ENCODE results near the gene ARMC2. TPM values are rescaled to one million over a fixed set of nuclear protein-coding genes. Genes with fewer than 3 reads are reported as not detected.
"Not testable (repeated sequence)": the region's sequence is repeated elsewhere in the genome, so short reads cannot be mapped to it uniquely, and the experiment has no call there.

Gene ARMC2
- total RNA-seq, 2 donors from 2014 or later = 2.9 to 5.7 TPM

DNA sequence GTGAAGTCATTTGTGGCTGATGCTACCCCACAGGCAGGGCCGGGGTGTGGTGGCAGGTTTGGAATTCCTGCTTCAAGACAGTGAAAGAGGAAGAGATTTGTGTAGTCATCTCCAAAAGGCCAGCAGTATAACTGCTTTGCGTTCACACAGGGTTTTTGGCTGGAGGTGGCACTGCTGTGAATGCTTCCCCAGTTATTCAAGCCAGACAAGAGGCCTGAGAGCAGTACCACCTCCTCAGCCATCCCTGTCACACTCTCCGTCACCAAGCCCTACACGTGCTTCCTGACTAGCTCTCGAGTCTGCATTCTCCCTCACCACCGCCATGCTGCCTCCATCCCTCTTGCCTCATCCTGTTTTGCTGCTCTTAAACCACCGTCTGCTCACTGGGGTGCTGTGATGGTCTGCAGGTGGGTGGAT, 23.9 kb downstream of the ARMC2 start:
- Mint-ChIP-seq H3K36me3 (ENCODE audit: low read depth) (peaks cover 16% of the 10 kb centered on the region), H3K27ac (no peak overlapping the region), H3K4me1 (peaks cover 30% of the 10 kb centered on the region), H3K9me3 (no peaks in the 10 kb centered on the region), H3K4me3 (peak overlapping the region; percentile 46), H3K27me3 (no peaks in the 10 kb centered on the region)
- ATAC-seq (replicated peaks) = no peak

DNA sequence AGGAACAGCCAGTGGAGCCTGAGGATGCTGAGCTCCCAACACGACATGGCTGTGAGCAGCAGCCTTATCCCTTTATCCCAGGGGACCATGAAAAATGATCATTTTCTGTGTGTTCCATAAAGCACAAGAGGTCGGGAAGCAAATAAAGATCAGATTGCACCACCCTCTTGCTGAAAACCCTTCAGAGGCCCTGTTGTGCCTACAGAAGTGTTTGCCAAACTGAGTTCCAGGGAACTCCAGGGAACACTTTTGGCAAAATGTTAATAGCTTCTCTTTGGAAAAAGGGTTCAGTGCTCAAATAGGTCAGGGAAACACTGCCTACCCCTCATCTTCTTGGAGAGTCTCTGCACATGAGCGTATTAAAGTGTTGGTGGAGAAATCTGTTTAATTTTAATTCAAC, 24.4 kb downstream of the ARMC2 start:
- H3K27me3 Mint-ChIP-seq = no peaks in the 10 kb centered on the region
- no peaks in the 10 kb centered on the region for H3K9me3 Mint-ChIP-seq
- H3K4me1 Mint-ChIP-seq = peaks cover 30% of the 10 kb centered on the region
- peak overlapping the region; percentile 46 for H3K4me3 Mint-ChIP-seq
- no peak for ATAC-seq (replicated peaks)
- peaks cover 16% of the 10 kb centered on the region for H3K36me3 Mint-ChIP-seq (ENCODE audit: low read depth)
- H3K27ac Mint-ChIP-seq = no peak overlapping the region

DNA sequence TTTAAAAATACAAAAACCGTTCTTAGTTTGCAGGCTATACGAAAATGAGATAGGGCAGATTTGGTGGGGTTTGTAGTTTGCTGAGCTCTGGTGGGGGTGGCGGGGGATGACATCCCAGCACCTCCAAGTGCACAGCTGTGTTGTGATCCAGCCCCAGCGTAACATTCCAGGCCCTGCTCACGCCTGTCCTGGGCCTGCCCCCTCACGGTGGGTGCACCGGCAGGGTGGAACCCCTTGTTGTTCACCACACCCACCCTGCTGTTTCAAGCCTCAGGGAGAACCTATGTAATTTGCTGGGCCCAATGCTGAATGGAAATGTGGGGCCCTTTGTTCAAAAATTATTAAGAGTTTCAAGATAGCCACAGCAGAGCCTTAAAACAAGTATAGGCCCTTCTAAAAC, 25.0 kb downstream of the ARMC2 start:
- Mint-ChIP-seq H3K9me3 (no peaks in the 10 kb centered on the region), H3K27me3 (no peaks in the 10 kb centered on the region), H3K4me3 (peak overlapping the region; percentile 78), H3K4me1 (peaks cover 30% of the 10 kb centered on the region), H3K36me3 (ENCODE audit: low read depth) (peaks cover 16% of the 10 kb centered on the region), H3K27ac (peak overlapping the region; percentile 92)
- no peak for ATAC-seq (replicated peaks)

DNA sequence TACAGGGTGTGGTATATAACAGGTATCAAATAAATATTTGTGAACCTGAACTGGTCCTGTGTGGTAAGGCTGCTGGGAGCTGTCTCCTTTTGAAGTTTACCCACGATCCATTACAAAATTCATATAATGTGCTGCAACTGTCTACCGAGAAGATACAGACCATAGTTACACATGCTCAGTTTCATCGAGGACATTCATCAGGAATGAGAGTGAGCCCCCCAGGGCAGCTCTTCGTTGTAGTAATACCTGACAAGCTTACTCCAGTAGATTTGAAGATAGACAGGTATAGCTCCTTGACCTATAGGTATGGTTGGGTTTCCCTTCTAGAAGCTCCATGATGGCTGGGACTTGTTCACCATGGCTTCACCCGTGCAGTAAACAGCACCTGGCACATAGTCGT, 25.7 kb downstream of the ARMC2 start:
- Mint-ChIP-seq H3K27me3 (no peaks in the 10 kb centered on the region), H3K27ac (peak overlapping the region; percentile 92), H3K4me3 (peak overlapping the region; percentile 78), H3K36me3 (ENCODE audit: low read depth) (peaks cover 16% of the 10 kb centered on the region), H3K9me3 (no peaks in the 10 kb centered on the region), H3K4me1 (peaks cover 30% of the 10 kb centered on the region)
- no peak for ATAC-seq (replicated peaks)

DNA sequence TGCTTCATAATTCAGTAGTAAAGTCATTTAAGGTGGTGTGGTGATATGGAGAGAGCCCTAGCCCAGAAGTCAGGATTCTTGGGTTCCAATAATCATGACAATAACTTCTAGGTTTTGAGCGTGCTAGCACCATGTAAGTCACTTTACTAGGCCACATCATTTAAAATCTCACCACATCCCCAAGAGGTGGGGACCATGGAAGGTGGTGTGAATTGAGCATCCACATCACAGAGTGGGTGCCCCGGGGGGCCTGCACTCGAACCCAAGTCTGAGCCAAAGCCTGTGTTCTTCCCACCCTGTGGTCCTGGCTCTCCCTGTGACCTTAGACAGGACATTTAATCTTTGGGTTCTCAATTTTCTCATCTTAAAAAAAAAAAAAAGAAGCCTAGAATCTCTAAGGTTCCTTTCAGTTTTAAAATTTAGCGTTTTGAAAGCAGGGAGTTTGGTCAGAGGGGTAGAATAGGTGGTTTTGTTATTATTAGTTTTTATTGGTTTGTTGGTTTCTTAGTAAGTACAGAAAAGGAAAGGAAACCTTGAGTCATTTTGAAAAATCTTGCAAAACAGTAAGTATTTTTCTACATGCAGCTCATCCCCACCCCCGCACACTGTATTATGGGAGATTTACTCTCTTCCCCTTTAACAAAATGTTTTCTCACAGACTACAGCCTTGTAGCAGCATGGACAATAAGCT, 26.4 kb downstream of the ARMC2 start:
- ATAC-seq (replicated peaks) = peak; percentile 91
- Mint-ChIP-seq H3K9me3 (peaks cover 4% of the 10 kb centered on the region), H3K4me3 (peak overlapping the region; percentile 78), H3K4me1 (peaks cover 30% of the 10 kb centered on the region), H3K27ac (peak overlapping the region; percentile 92), H3K36me3 (ENCODE audit: low read depth) (peaks cover 16% of the 10 kb centered on the region), H3K27me3 (no peaks in the 10 kb centered on the region)

DNA sequence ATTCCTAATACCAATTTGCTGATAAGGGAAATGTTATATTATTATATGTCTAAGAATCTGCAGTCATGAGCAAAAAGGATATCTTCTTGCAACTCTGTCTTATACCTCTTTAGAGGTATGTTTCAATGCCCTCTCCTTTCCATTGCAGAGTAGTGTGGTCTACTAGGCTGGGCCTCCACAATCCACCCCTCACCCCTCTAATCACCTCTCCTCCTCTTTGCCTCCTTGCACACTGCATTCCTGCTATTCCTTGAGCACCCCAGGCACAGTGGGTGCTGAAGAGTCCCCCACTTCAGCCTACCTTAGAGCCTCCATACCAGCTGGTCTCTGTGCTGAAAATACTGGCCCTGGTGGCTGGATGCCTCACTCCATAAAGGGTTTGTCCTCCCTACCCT, 26.9 kb downstream of the ARMC2 start:
- peaks cover 16% of the 10 kb centered on the region for H3K36me3 Mint-ChIP-seq (ENCODE audit: low read depth)
- no peaks in the 10 kb centered on the region for H3K27me3 Mint-ChIP-seq
- peaks cover 5% of the 10 kb centered on the region for H3K9me3 Mint-ChIP-seq
- H3K4me3 Mint-ChIP-seq = peak overlapping the region; percentile 78
- peaks cover 30% of the 10 kb centered on the region for H3K4me1 Mint-ChIP-seq
- peak; percentile 18 for ATAC-seq (replicated peaks)
- peak overlapping the region; percentile 92 for H3K27ac Mint-ChIP-seq

DNA sequence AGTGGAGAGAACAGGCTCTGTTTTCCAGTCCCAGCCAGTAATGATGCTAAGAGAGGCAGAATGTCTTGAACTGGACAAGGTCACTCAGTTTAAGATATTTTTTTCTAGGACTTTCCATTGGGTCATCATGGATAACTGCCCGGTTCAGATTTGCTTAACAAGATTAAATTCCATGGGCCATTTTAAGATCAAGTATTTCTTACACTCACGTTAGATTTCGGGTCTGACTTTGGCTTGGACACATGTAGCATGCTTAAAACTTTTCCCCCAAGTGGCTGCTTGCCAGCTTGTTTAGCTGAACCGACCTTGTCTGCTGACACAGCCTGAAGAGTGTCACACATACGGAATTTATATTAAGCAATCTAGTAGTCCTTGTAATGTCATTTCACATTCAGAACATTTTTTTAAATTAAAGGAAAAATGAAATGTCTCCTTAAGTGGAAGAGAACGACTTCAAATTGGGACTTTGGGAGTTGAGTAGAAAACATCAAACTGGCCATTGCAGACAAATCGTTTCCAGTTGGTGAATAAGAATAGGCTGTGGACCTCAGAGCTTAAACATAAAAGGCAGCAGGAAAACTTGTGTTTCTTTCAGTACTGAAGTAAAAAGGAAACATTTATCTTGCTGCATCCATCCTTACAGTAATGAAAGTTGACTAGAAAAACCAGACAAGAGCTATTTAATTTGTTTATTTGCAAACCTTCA, 29.0 kb downstream of the ARMC2 start:
- peaks cover 10% of the 10 kb centered on the region for H3K9me3 Mint-ChIP-seq

DNA sequence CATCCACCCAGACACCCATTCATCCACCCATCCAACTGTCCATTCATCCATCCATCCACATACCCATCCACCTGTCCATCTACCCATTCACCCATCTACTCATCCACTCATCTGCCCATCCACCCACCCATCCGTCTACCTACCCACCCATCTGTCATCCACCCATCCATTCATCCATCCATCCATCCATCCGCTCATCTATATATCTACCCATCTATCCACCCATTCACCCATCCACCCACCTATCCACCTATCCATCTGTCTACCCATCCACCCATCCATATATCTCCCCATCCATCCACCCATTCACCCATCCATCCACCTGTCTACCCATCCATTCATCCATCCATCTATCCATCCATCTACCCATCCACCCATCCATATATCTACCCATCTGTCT, 30.7 kb downstream of the ARMC2 start:
- Mint-ChIP-seq H3K4me1 (peaks cover 29% of the 10 kb centered on the region), H3K36me3 (ENCODE audit: low read depth) (peaks cover 20% of the 10 kb centered on the region), H3K27ac (no peak overlapping the region), H3K4me3 (no peak overlapping the region), H3K9me3 (peaks cover 10% of the 10 kb centered on the region), H3K27me3 (no peaks in the 10 kb centered on the region)
- ATAC-seq (replicated peaks) = no peak

More for the DNA sequence above, 29.0 kb downstream of the ARMC2 start:
- Mint-ChIP-seq H3K4me3 (no peak overlapping the region), H3K4me1 (peaks cover 30% of the 10 kb centered on the region), H3K27ac (no peak overlapping the region), H3K36me3 (ENCODE audit: low read depth) (peaks cover 16% of the 10 kb centered on the region), H3K27me3 (no peaks in the 10 kb centered on the region)
- ATAC-seq (replicated peaks) = no peak

DNA sequence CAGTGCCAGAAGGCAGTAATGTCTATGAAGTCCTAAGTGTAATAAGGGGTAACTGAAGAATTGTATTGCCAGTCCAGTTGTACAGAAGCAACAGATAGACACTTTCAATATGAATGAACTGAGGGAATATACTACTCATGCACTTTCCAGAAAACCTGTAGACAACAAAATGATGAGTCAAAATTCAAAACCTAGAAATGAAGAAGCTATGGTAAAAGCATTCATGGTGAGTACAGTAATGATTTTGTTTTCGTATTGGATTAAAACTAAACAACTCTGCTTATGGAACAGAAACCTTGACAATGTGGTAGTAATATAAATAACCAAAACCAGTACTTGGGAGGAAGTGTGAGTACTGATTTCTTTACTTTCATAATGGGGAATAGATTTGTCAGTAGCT, 35.0 kb downstream of the ARMC2 start:
- Mint-ChIP-seq H3K4me1 (peaks cover 24% of the 10 kb centered on the region), H3K4me3 (peak overlapping the region; percentile 8), H3K27ac (peak overlapping the region; percentile 48), H3K9me3 (peaks cover 10% of the 10 kb centered on the region), H3K36me3 (ENCODE audit: low read depth) (peaks cover 5% of the 10 kb centered on the region), H3K27me3 (no peaks in the 10 kb centered on the region)
- peak; percentile 90 for ATAC-seq (replicated peaks)

DNA sequence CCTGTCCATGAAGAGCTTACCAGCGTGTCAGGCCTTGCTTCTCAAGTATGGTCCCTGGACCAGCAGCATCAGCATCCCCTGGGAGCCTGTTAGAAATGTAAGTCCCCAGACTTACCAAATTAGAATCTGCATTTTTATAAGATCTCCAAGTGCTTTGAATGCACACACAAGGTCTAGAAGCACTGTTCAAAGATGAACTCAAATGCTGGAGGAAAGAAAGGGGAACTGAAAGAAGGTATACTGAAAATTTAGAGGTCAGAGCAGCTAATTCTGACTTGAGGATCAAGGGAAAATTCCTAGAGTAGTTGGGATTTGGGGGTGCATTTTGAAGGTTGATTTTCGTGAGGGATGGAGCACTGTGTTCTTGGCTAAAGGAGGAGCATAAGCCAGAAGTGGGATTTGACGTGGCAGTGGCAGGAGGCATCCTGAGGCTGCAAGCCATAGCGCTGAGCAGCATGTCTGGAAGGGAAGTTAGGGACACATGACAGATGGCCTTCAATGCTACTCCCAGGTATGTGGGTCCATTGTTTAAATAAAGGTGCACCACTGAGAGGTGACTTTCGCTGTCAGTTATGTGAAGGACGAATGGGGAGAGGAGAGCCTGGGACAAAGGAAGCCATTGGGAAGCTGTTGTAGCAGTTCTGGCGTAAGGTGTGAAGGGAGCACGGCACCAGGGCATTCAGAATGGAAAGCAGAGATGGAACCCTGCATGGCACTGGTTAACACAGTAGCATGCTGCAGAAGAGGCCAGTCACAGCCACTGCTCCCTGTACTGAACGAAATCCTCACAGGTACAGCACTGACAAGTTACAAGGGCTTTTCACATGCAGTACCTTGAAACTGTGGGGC, 36.2 kb downstream of the ARMC2 start:
- no peak for ATAC-seq (replicated peaks)
- H3K36me3 Mint-ChIP-seq (ENCODE audit: low read depth) = peaks cover 5% of the 10 kb centered on the region
- H3K9me3 Mint-ChIP-seq = peaks cover 8% of the 10 kb centered on the region
- H3K27me3 Mint-ChIP-seq = no peaks in the 10 kb centered on the region
- H3K4me3 Mint-ChIP-seq = no peak overlapping the region
- peaks cover 29% of the 10 kb centered on the region for H3K4me1 Mint-ChIP-seq
- peak overlapping the region; percentile 48 for H3K27ac Mint-ChIP-seq

DNA sequence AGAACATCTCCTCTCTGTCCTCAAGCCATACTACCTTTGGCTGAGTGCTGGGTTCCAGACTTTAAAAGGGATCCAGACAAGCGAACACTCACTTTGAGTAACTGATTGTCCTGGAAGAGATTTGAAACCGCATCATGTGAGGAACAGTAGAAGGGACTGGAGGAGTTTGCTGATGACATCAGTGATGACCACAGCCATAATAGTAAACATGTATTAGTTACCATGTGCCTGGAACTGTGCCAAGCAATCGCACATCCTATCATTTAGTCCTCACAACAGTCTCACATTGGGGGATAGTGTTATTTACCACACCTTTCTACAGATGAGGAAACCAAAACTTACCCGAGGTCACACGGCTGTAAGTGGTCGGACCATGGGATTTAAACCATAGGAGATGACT, 39.8 kb downstream of the ARMC2 start:
- Mint-ChIP-seq H3K9me3 (no peaks in the 10 kb centered on the region), H3K36me3 (ENCODE audit: low read depth) (peaks cover 3% of the 10 kb centered on the region), H3K27ac (no peak overlapping the region), H3K4me3 (no peak overlapping the region), H3K27me3 (no peaks in the 10 kb centered on the region), H3K4me1 (peaks cover 15% of the 10 kb centered on the region)
- ATAC-seq (replicated peaks) = no peak

DNA sequence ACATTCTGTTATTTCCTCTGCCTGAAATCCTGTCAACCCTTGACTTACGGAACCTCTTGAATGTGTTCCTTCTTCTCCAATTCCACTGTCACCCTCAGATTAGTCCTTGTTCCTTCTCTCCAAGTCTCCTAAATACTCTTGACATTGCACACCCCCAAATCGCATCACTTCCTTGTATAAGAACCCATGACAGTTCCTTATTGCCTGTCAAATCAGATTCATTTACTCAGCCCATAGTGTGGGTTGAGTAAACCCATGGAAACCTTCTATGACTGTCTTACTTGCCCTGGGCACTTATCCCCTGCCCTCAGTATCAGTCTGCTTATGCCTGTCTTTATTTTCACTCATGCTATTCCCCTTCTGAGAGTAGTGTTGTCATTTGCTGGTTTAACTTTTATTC, 40.5 kb downstream of the ARMC2 start:
- no peak overlapping the region for H3K27ac Mint-ChIP-seq
- no peaks in the 10 kb centered on the region for H3K9me3 Mint-ChIP-seq
- H3K4me3 Mint-ChIP-seq = no peak overlapping the region
- no peaks in the 10 kb centered on the region for H3K36me3 Mint-ChIP-seq (ENCODE audit: low read depth)
- H3K27me3 Mint-ChIP-seq = no peaks in the 10 kb centered on the region
- peak; percentile 82 for ATAC-seq (replicated peaks)
- peaks cover 18% of the 10 kb centered on the region for H3K4me1 Mint-ChIP-seq

DNA sequence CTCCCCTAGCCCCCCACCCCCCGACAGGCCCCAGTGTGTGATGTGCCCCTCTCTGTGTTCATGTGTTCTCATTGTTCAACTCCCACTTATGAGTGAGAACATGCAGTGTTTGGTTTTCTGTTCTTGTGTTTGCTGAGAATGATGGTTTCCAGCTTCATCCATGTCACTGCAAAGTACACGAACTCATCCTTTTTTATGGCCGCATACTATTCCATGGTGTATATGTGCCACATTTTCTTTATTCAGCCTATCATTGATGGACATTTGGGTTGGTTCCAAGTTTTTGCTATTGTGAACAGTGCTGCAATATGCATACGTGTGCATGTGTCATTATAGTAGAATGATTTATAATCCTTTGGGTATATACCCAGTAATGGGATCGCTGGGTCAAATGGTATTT, 42.7 kb downstream of the ARMC2 start:
- ATAC-seq (replicated peaks); H3K36me3 Mint-ChIP-seq (ENCODE audit: low read depth); H3K4me3 Mint-ChIP-seq; H3K27me3 Mint-ChIP-seq; H3K9me3 Mint-ChIP-seq: not testable (repeated sequence)
- peak overlapping the region; percentile 33 for H3K27ac Mint-ChIP-seq
- H3K4me1 Mint-ChIP-seq = peaks cover 15% of the 10 kb centered on the region

DNA sequence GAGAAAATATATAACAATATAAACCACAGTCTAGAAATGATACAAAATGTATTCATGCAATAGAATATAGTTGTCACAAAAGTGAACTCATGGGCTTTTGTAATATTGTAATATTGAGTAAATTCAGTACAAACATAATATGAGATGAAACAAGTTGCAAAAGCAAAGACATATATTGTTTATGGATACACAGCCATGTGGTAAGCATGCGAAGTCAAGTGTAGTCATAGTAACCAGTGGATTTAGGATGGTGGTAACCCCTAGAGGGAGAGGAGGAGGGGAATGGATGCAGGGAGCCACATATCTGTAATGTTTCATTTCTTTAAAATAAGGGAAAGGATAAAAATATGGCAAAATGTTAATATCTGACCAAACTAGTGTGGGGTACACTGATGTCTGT, 47.3 kb downstream of the ARMC2 start:
- Mint-ChIP-seq H3K27ac (peak overlapping the region; percentile 93), H3K36me3 (ENCODE audit: low read depth) (no peaks in the 10 kb centered on the region), H3K9me3 (no peaks in the 10 kb centered on the region), H3K4me1 (peaks cover 21% of the 10 kb centered on the region), H3K27me3 (no peaks in the 10 kb centered on the region), H3K4me3 (peak overlapping the region; percentile 73)
- peak; percentile 71 for ATAC-seq (replicated peaks)

Measured in activated T-helper 17 cell treated with anti-CD3 and anti-CD28 coated beads, Interleukin-2, amount 50 U/mL, for 72 hours (primary cell).